Upper lobe of left lung (tissue), 4 donors: ENCODE data around the gene MYOCD.

ENCODE experiments used
- CTCF ChIP-seq, 6 experiments: fragments of 450-650 bp in 4 of 6; fragments of 200-600 bp in 2 of 6; sonication (generic) in 2 of 6; IDR thresholded peaks; one replicate each; pipeline ENCODE4 v1.5.1; 2016 to 2019; ENCODE audit warnings: antibody characterized with exemption in 6 of 6
- EP300 ChIP-seq, 4 donors: sonication (generic); formaldehyde crosslinking; IDR thresholded peaks; one replicate each; pipeline ENCODE4 v1.5.1; 2017; ENCODE audit warnings: antibody characterized with exemption in 4 of 4, control low read depth in 2 of 4
- POLR2A ChIP-seq, 4 donors: fragments of 450-650 bp; IDR thresholded peaks; one replicate each; pipeline ENCODE4 v1.5.1; 2016 to 2017; ENCODE audit warnings: antibody characterized with exemption in 4 of 4, mild to moderate bottlenecking in 2 of 4
- POLR2AphosphoS5 ChIP-seq, 2 donors: sonication (generic); formaldehyde crosslinking; IDR thresholded peaks; one replicate each; pipeline ENCODE4 v1.5.1; 2017; ENCODE audit warnings: antibody characterized with exemption in 2 of 2

DNA sequence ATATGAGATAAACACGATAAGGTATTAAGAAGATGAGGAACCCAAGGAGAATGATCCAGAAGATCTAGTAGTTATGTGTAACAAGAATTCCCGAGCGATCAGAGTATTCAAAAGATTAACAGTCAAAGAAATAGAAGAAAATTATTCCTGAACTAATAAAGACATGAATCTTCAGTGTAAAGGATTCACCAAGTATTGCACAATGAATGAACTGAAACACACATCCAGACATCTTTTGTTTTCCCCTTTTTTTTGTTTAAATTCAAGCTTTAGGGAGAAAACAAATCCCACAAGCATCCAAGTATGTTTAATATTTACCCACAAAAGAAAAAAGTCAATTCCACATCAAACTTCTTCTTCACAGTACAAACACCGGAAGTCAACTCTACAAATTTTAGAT, 23.7 kb upstream of the MYOCD start:
- TF ChIP-seq POLR2A (IDR thresholded peaks at IDR 0.05) (no peak), CTCF (IDR thresholded peaks at IDR 0.05) (no peak), POLR2AphosphoS5 (IDR thresholded peaks at IDR 0.05) (no peak), EP300 (IDR thresholded peaks at IDR 0.05) (no peak)
